HL-60 (cell line): Measurements from ENCODE around the gene SWAP70.

Experiments used
- DNase-seq, 2 experiments: peaks; one replicate each; pipeline ENCODE4 v3.0.0-alpha.2; 2010 to 2020; ENCODE audit warnings: low read depth in 1 of 2, low spot score in 1 of 2
- H3K27ac ChIP-seq: fragments of 250-450 bp; sonication (Bioruptor Pico); replicated peaks from 2 replicates; pipeline ENCODE4 v1.5.1; 2020; ENCODE audit warnings: mild to moderate bottlenecking, moderate library complexity
- H3K27me3 ChIP-seq: fragments of 250-450 bp; sonication (Bioruptor Pico); 2 replicates; pipeline ENCODE4 v1.5.1; 2021; ENCODE audit warnings: mild to moderate bottlenecking, moderate library complexity; ENCODE audit not compliant: insufficient read depth, poor library complexity, severe bottlenecking
- H3K4me3 ChIP-seq: replicated peaks from 2 replicates; pipeline ENCODE4 v1.5.1; 2011; ENCODE audit warnings: mild to moderate bottlenecking, control low read depth, low read length; ENCODE audit not compliant: insufficient read depth
- CTCF ChIP-seq: IDR thresholded peaks from one replicate; pipeline ENCODE4 v1.5.1; 2011; ENCODE audit warnings: low read length, control low read depth, inconsistent platforms; ENCODE audit not compliant: insufficient read depth
- GABPA ChIP-seq: IDR thresholded peaks from 2 replicates; pipeline ENCODE4 v1.6.1; 2012; ENCODE audit warnings: low read depth
- POLR2AphosphoS5 ChIP-seq: IDR thresholded peaks from 2 replicates; pipeline ENCODE4 v1.6.1; 2012; ENCODE audit warnings: low read depth
- REST ChIP-seq: IDR thresholded peaks from 2 replicates; pipeline ENCODE4 v1.6.1; 2012; ENCODE audit warnings: low read depth; ENCODE audit not compliant: insufficient replicate concordance
- SPI1 ChIP-seq: IDR thresholded peaks from 2 replicates; pipeline ENCODE4 v1.6.1; 2012; ENCODE audit warnings: low read depth, mild to moderate bottlenecking, borderline replicate concordance

The SWAP70 gene

GRCh38 chr11:9796266-9796665 lies 132.4 kb downstream of the SWAP70 start:
- no peak overlapping the region for H3K27ac ChIP-seq

DNA sequence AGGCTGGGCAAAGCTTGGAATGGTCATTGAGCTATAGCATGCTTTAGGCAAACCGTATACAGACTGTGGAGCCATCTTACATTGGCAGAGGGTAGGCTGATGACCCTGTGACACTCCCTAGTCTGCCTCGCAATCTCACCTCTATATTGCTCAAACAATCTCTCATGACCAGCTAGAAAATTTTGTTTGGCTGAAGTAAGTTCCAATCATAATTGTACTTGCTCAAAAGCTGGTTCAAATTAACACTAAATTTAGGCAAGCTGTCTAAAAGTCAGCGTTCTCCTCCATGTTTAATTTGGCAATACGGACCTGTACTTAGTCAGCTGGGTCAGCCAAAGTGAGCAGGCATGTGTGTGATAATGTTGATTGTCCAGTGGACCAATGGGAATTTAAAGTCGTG lies 133.0 kb downstream of the SWAP70 start:
- Histone ChIP-seq H3K4me3 (no peak overlapping the region), H3K27me3 (no peaks in the 10 kb centered on the region), H3K27ac (no peak overlapping the region)
- no peak for DNase-seq
- TF ChIP-seq SPI1: no peak
- TF ChIP-seq POLR2AphosphoS5: no peak
- no peak for TF ChIP-seq GABPA
- no peak for TF ChIP-seq REST
- TF ChIP-seq CTCF: no peak

More at GRCh38 chr11:9796266-9796665, 132.4 kb downstream of the SWAP70 start:
- Histone ChIP-seq H3K4me3 (no peak overlapping the region), H3K27me3 (no peaks in the 10 kb centered on the region)
- TF ChIP-seq POLR2AphosphoS5: no peak
- no peak for TF ChIP-seq SPI1
- DNase-seq: no peak

DNA sequence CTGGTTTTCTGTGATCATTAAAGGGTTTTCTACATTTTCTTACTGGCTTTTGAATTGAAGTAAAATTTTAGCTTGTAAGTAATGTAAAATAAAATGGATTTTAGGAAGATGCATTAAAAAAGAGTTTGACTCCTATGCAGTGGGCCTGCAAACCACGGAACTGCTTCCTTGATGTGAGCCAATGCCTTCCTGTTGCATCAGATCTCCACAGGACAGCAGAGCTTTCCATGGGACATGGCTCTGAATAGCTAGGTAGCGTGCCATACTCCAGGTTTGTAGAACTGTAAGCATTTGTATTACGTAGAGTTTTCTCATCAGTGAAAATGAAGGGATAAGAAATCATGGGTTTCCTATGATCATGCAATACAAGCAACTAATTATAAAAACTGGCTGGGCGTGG lies 133.4 kb downstream of the SWAP70 start:
- no peak for DNase-seq
- H3K27me3 ChIP-seq: no peaks in the 10 kb centered on the region
- no peak for TF ChIP-seq CTCF
- no peak for TF ChIP-seq SPI1
- TF ChIP-seq POLR2AphosphoS5: no peak
- TF ChIP-seq REST: no peak
- no peak for TF ChIP-seq GABPA
- no peak overlapping the region for H3K27ac ChIP-seq
- H3K4me3 ChIP-seq: no peak overlapping the region

DNA sequence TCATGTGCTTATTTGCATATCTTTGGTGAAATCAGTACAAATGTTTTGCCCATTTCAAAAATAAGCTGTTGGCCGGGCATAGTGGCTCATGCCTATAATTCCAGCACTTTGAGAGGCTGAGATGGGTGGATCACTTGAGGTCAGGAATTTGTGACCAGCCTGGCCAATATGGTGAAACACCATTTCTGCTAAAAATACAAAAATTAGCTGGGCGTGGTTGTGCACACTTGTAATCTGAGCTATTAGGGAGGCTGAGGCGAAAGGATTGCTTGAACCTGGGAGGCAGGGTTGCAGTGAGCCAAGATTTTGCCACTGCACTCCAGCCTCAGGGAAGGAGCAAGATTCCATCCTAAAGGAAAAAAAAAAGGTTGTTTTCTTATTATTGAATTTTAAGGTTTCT lies 136.0 kb downstream of the SWAP70 start:
- TF ChIP-seq GABPA (no peak), POLR2AphosphoS5 (no peak), CTCF (no peak), REST (no peak), SPI1 (no peak)
- no peak overlapping the region for H3K27ac ChIP-seq
- DNase-seq: no peak
- H3K27me3 ChIP-seq: no peaks in the 10 kb centered on the region
- no peak overlapping the region for H3K4me3 ChIP-seq
